K562 (cell line): ENCODE measurements around the gene SPAG7. TPM values are rescaled to one million over a fixed set of nuclear protein-coding genes. Genes with fewer than 3 reads are reported as not detected.
A peak's percentile ranks its signal among the peaks of the same experiment; 100 is the strongest.

Experiments
- BCLAF1 ChIP-seq, 2 experiments: fragments of 450-650 bp in 1 of 2; IDR thresholded peaks; 2 replicates each; pipeline ENCODE4 v1.6.1; 2011 to 2017; ENCODE audit warnings: low read depth in 2 of 2, antibody characterized with exemption in 1 of 2, borderline replicate concordance in 1 of 2, low read length in 1 of 2, mild to moderate bottlenecking in 1 of 2, mixed read lengths in 1 of 2; ENCODE audit not compliant: control insufficient read depth in 1 of 2
- BRD4 ChIP-seq: fragments of 200-600 bp; sonication (generic); IDR thresholded peaks from 2 replicates; pipeline ENCODE4 v1.6.1; 2017; ENCODE audit warnings: inconsistent platforms
- CBFA2T3 ChIP-seq: fragments of 450-650 bp; IDR thresholded peaks from 2 replicates; pipeline ENCODE4 v1.6.1; 2017
- CHD7 ChIP-seq: fragments of 200-600 bp; sonication (generic); IDR thresholded peaks from one replicate; pipeline ENCODE4 v1.6.1; 2012; ENCODE audit warnings: mild to moderate bottlenecking, low read depth, low read length, inconsistent platforms
- MAFK ChIP-seq: IDR thresholded peaks from 2 replicates; pipeline ENCODE4 v1.6.1; 2011; ENCODE audit warnings: low read length, improper control_type of control experiment
- PHB2 ChIP-seq: fragments of 450-650 bp; IDR thresholded peaks from 2 replicates; pipeline ENCODE4 v1.6.1; 2017; ENCODE audit warnings: low read depth
- RBBP5 ChIP-seq: fragments of 200-600 bp; sonication (generic); IDR thresholded peaks from 2 replicates; pipeline ENCODE4 v1.6.1; 2012; ENCODE audit warnings: borderline replicate concordance, mild to moderate bottlenecking, low read length, control low read depth, inconsistent platforms; ENCODE audit not compliant: insufficient read depth, poor library complexity, severe bottlenecking
- RHOXF2B ChIP-seq: fragments of 250-450 bp; sonication (Bioruptor Pico); conservative IDR thresholded peaks from 2 replicates; pipeline ENCODE4 v1.5.1; 2021
- SMARCE1 ChIP-seq: fragments of 450-650 bp; IDR thresholded peaks from 2 replicates; pipeline ENCODE4 v1.7.1; 2016; ENCODE audit warnings: mild to moderate bottlenecking
- TRIM25 ChIP-seq: fragments of 450-650 bp; IDR thresholded peaks from 2 replicates; pipeline ENCODE4 v1.7.0; 2016; ENCODE audit warnings: borderline replicate concordance
- ZNF23 ChIP-seq: fragments of 250-450 bp; sonication (Bioruptor Pico); IDR thresholded peaks from 2 replicates; pipeline ENCODE4 v1.4.0; 2020; ENCODE audit warnings: mild to moderate bottlenecking
- polyA plus RNA-seq, 8 experiments: library from polyadenylated mRNA; depleted of rRNA in 4 of 8; stranded (reverse) in 5 of 8; unstranded in 3 of 8; fragments of >200 nt; fragmentation: Nextera tagmentation in 2 of 8; fragmentation: Illumina TruSeq in 1 of 8; extraction: Ambion mirVana in 2 of 8; extraction: Trizol in 1 of 8; gene quantifications; 2 replicates each; pipeline versions ENCODE4 v1.2.1 to v1.2.3, GENCODE V29; 2011 to 2014; ENCODE audit warnings: inconsistent platforms in 1 of 8, missing spikeins in 1 of 8
- total RNA-seq, 7 experiments: library from RNA; depleted of rRNA in 6 of 7; stranded (reverse); fragments of >200 nt in 6 of 7; fragmentation: Illumina TruSeq in 2 of 7; extraction: Trizol in 2 of 7; gene quantifications; 2 replicates each; pipeline versions ENCODE4 v1.2.1 to v1.2.3, GENCODE V29; 2011 to 2021; ENCODE audit warnings: low replicate concordance in 1 of 7

Gene SPAG7
- total and polyA plus RNA-seq, 9 of the 15 experiments (the other 6 are each of a cell fraction or from before 2014, with no cell fraction given), result 5.6 to 53.5 (median 36.3) TPM

GRCh38 chr17:4939796-4940554, 27.6 kb downstream of the SPAG7 start, which contains the start of the genes RNF167 and SLC25A11 (continued):
- TF ChIP-seq CHD7, result no peak
- TF ChIP-seq RHOXF2B (CRISPR knock-in tag), result no peak
- TF ChIP-seq MAFK, result no peak
- no peak for TF ChIP-seq BRD4
- TF ChIP-seq PHB2, result no peak
- TF ChIP-seq RBBP5, result peak; percentile 54
- TF ChIP-seq CBFA2T3, result no peak
- TF ChIP-seq BCLAF1 (IDR thresholded peaks at IDR 0.05; ENCODE audit: borderline replicate concordance in 1 of 2, control insufficient read depth in 1 of 2, low read depth in 2 of 2, low read length in 1 of 2), result no peak
- TF ChIP-seq TRIM25, result no peak
- no peak for TF ChIP-seq SMARCE1
- TF ChIP-seq ZNF23 (CRISPR knock-in tag), result no peak
